ENCODE measurements around the gene EEF1AKMT2. TPM values are rescaled to one million over a fixed set of nuclear protein-coding genes. Genes with fewer than 3 reads are reported as not detected.

The EEF1AKMT2 gene
- total and polyA plus RNA-seq, 9 donors: 19.9 to 29.6 (median 25.0) TPM

DNA sequence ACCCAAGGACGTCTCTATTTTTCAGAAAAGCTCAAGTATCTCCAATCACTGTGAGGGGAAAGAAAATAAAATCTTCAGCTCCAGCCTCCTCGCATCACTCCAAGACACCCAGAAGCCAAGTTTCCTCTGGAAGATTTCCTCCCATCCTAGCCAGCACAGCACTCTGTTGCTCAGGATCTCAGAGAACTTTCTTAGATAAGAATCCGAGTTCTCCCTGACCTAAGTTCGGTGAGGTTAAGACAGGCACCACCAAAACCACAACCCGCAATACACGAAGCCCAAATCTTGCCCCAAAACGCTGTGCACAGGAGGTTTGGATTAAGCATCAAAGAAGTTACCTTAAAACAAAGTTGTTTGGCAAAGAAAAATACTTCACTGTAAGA, 51.7 kb downstream of the EEF1AKMT2 start:
- Histone ChIP-seq H3K4me1 (ENCODE audit: control insufficient read depth, insufficient read depth, low read length) (peaks cover 76% of the 10 kb centered on the region), H3K27ac (ENCODE audit: low read length) (peak overlapping the region; percentile 86), H3K36me3 (ENCODE audit: control insufficient read depth, insufficient read depth, low read length) (no peaks in the 10 kb centered on the region), H3K9me3 (replicated peaks; ENCODE audit: control insufficient read depth, low read depth, low read length) (no peaks in the 10 kb centered on the region), H3K4me3 (ENCODE audit: low read length) (no peak overlapping the region), H3K27me3 (ENCODE audit: control insufficient read depth, insufficient read depth, low read length) (no peaks in the 10 kb centered on the region)
- WGBS (ENCODE audit: insufficient coverage): 0% methylated on average over 1 of the region's 7 CpGs
- DNase-seq: peak; percentile 96

GRCh38 chr10:124739119-124739921, 52.4 kb downstream of the EEF1AKMT2 start:
- WGBS (ENCODE audit: insufficient coverage): 26% methylated on average over 9 of the region's 13 CpGs
- Histone ChIP-seq H3K4me1 (ENCODE audit: control insufficient read depth, insufficient read depth, low read length) (peaks cover 80% of the 10 kb centered on the region), H3K36me3 (ENCODE audit: control insufficient read depth, insufficient read depth, low read length) (peaks cover 3% of the 10 kb centered on the region), H3K4me3 (ENCODE audit: low read length) (no peak overlapping the region), H3K27me3 (ENCODE audit: control insufficient read depth, insufficient read depth, low read length) (no peaks in the 10 kb centered on the region), H3K9me3 (replicated peaks; ENCODE audit: control insufficient read depth, low read depth, low read length) (no peaks in the 10 kb centered on the region), H3K27ac (ENCODE audit: low read length) (peak overlapping the region; percentile 86)
- no peak for DNase-seq

GRCh38 chr10:124738441-124738840, 53.2 kb downstream of the EEF1AKMT2 start:
- Histone ChIP-seq H3K4me3 (ENCODE audit: low read length) (no peak overlapping the region), H3K9me3 (replicated peaks; ENCODE audit: control insufficient read depth, low read depth, low read length) (no peaks in the 10 kb centered on the region), H3K36me3 (ENCODE audit: control insufficient read depth, insufficient read depth, low read length) (peaks cover 6% of the 10 kb centered on the region), H3K4me1 (ENCODE audit: control insufficient read depth, insufficient read depth, low read length) (peaks cover 88% of the 10 kb centered on the region), H3K27ac (ENCODE audit: low read length) (no peak overlapping the region), H3K27me3 (ENCODE audit: control insufficient read depth, insufficient read depth, low read length) (no peaks in the 10 kb centered on the region)
- no peak for DNase-seq
- no CpG with 5 or more reads among the region's 6 CpGs for WGBS (ENCODE audit: insufficient coverage)

DNA sequence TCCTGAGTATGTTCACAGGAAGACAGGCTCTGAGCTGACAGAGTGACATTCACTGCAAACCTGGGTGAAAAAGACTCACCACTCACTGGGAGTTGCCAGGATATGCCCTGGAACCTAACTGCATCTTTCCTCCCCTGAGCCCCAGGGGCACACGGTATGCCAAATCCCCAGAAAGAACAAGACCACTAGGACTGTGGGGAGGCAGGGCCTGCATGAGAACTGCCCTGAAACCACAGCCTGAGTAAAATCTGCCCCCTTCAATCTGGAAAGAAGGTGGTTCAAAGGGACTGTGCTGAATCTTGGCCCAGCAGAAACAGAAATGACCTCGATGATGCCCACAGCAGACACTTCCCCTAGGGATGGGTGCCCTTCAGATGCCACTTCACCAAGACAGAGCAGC, 54.0 kb downstream of the EEF1AKMT2 start:
- H3K4me3 ChIP-seq (ENCODE audit: low read length): no peak overlapping the region

DNA sequence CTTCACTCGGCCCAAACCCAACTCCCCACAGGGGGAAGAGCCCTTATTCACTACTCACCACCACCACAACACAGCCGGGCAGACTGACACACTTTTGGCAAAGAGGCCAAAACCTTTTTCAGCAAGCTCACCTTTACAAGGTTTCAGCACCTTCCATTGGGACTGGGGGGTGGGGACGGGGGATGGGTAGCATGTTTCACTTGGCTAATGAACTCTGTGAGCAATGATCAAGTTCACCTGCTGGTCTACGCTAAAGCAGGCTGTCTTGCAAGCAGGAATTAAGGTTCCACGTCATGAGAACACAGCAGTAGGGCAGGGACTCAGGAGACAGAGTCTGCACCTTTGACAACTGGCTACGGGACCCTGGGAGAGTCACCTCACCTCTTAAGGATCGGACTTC, 54.5 kb downstream of the EEF1AKMT2 start:
- Histone ChIP-seq H3K27ac (ENCODE audit: low read length) (peak overlapping the region; percentile 74), H3K4me1 (ENCODE audit: control insufficient read depth, insufficient read depth, low read length) (peaks cover 96% of the 10 kb centered on the region), H3K27me3 (ENCODE audit: control insufficient read depth, insufficient read depth, low read length) (no peaks in the 10 kb centered on the region), H3K9me3 (replicated peaks; ENCODE audit: control insufficient read depth, low read depth, low read length) (no peaks in the 10 kb centered on the region), H3K4me3 (ENCODE audit: low read length) (no peak overlapping the region), H3K36me3 (ENCODE audit: control insufficient read depth, insufficient read depth, low read length) (peaks cover 12% of the 10 kb centered on the region)
- DNase-seq: no peak
- WGBS (ENCODE audit: insufficient coverage): 80% methylated on average over 3 of the region's 7 CpGs

More for the DNA sequence above, 54.0 kb downstream of the EEF1AKMT2 start:
- no peak for DNase-seq
- Histone ChIP-seq H3K4me1 (ENCODE audit: control insufficient read depth, insufficient read depth, low read length) (peaks cover 95% of the 10 kb centered on the region), H3K27me3 (ENCODE audit: control insufficient read depth, insufficient read depth, low read length) (no peaks in the 10 kb centered on the region), H3K36me3 (ENCODE audit: control insufficient read depth, insufficient read depth, low read length) (peaks cover 10% of the 10 kb centered on the region), H3K27ac (ENCODE audit: low read length) (peak overlapping the region; percentile 74), H3K9me3 (replicated peaks; ENCODE audit: control insufficient read depth, low read depth, low read length) (no peaks in the 10 kb centered on the region)
- 78% methylated on average over 1 of the region's 2 CpGs for WGBS (ENCODE audit: insufficient coverage)

DNA sequence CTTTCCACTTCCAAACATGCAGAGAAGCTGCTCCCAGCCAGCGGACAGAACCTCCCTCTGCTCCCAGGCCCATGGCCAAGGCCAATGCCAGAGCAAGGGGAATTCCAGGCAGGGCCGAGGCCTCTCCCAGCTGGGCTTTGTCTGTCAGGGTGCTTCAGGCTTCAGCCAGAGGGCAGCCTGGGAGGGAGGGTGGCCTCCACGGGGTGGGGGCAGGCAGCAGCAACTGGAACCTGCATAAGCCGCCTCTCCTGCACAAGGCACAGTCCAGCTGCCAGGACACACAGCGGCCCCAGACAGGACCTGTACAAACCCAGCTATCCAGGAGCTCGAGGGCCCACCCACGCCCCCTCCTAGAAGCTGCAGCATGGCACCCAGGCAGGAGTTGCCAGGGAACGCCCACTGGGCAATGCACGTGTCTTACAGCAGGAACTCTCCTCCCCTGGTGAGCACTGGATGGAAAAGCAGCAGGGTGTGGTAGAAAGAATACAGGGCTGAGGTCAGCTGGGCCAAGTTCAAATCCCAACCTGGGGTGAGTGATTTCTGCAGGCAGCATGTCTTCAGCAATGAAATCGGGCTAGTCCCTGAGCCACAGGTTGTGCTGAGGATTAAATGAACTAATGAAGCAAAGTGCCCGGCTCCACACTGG, 55.1 kb downstream of the EEF1AKMT2 start:
- Histone ChIP-seq H3K4me1 (ENCODE audit: control insufficient read depth, insufficient read depth, low read length) (peaks cover 91% of the 10 kb centered on the region), H3K27me3 (ENCODE audit: control insufficient read depth, insufficient read depth, low read length) (no peaks in the 10 kb centered on the region), H3K9me3 (replicated peaks; ENCODE audit: control insufficient read depth, low read depth, low read length) (no peaks in the 10 kb centered on the region), H3K4me3 (ENCODE audit: low read length) (no peak overlapping the region), H3K36me3 (ENCODE audit: control insufficient read depth, insufficient read depth, low read length) (peaks cover 17% of the 10 kb centered on the region), H3K27ac (ENCODE audit: low read length) (peak overlapping the region; percentile 74)
- 49% methylated on average over 7 of the region's 11 CpGs for WGBS (ENCODE audit: insufficient coverage)
- peak; percentile 89 for DNase-seq

DNA sequence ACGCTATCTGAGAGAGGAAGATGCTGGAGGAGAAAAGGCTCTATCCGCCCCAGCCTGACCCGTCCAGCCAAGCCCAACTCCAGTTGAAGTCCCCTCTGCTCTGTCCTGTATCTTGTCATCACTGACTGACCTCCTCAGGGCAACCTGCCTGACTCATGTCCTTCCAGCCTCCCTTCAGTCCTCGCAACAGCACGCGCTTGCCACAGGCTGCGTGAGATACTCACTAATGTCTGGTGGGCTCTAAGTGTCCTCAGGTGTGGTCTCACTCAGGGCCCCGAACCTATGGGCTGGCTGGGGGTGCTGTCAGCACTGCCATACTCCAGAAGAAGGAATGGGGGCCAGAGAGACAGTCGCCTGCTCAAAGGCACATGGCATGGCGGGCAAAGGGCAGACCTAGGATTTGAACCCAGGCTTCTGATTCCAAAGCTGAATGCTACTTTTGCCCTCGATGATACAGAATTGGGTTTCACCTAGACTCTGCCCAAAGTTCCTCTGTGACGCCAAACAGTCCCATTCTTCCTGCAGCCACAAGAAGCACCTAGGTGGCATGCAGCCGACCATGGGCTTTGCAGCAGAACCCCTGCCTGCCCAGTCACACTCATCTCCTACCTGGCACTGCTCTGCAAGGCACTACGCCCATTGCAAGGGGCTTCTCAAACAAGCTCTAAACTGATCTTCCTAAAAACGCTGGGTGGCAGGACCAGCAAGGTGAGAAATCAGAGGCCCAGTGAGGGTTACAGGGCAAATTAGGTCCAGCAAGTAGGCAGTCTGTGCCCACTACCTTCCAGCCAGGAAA, 56.0 kb downstream of the EEF1AKMT2 start:
- 93% methylated on average over 12 of the region's 15 CpGs for WGBS (ENCODE audit: insufficient coverage)
- no peaks in the 10 kb centered on the region for H3K27me3 ChIP-seq (ENCODE audit: control insufficient read depth, insufficient read depth, low read length)
- peak overlapping the region; percentile 74 for H3K27ac ChIP-seq (ENCODE audit: low read length)
- no peak overlapping the region for H3K4me3 ChIP-seq (ENCODE audit: low read length)
- H3K36me3 ChIP-seq (ENCODE audit: control insufficient read depth, insufficient read depth, low read length): peaks cover 22% of the 10 kb centered on the region
- peaks cover 82% of the 10 kb centered on the region for H3K4me1 ChIP-seq (ENCODE audit: control insufficient read depth, insufficient read depth, low read length)
- no peak for DNase-seq
- H3K9me3 ChIP-seq (replicated peaks; ENCODE audit: control insufficient read depth, low read depth, low read length): no peaks in the 10 kb centered on the region

GRCh38 chr10:124734311-124735166, 57.1 kb downstream of the EEF1AKMT2 start:
- no peak for DNase-seq
- H3K4me1 ChIP-seq (ENCODE audit: control insufficient read depth, insufficient read depth, low read length): peaks cover 79% of the 10 kb centered on the region
- H3K9me3 ChIP-seq (replicated peaks; ENCODE audit: control insufficient read depth, low read depth, low read length): no peaks in the 10 kb centered on the region
- H3K27me3 ChIP-seq (ENCODE audit: control insufficient read depth, insufficient read depth, low read length): no peaks in the 10 kb centered on the region
- peaks cover 25% of the 10 kb centered on the region for H3K36me3 ChIP-seq (ENCODE audit: control insufficient read depth, insufficient read depth, low read length)
- H3K27ac ChIP-seq (ENCODE audit: low read length): peak overlapping the region; percentile 29
- no peak overlapping the region for H3K4me3 ChIP-seq (ENCODE audit: low read length)
- WGBS (ENCODE audit: insufficient coverage): 91% methylated on average over 13 of the region's 16 CpGs

DNA sequence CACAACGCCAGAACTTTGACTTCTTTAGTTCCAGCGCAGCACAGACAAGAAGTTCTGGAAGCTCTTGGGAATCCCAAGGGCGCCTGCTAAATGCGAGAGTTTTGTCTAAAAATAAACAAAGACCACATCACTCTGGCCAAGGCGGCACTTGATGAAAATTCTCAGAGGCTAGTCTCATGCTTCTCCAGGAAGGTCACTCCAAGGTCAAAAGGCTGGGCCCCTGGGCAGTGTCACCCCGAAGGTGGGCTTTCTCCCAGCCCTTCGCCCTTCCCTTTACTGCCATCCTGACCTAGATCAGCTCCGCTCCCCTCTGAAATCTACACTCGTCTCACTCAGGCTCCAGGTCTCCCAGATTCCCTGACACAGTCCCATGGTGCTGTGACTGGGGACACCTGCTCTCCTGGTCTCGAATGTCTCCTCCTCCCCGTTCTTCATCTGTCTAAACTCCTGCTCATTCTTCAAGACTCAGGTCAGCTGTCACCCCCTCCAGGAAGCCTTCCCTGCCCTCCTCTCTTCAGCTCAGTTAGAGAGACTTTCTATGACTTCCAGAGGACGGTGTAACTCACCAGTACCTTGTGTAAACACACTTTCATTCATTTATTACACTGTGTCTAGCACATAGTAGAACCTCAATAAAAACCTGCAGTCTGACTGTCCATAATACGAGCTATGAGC, 58.0 kb downstream of the EEF1AKMT2 start:
- Histone ChIP-seq H3K4me1 (ENCODE audit: control insufficient read depth, insufficient read depth, low read length) (peaks cover 79% of the 10 kb centered on the region), H3K36me3 (ENCODE audit: control insufficient read depth, insufficient read depth, low read length) (peaks cover 25% of the 10 kb centered on the region), H3K27ac (ENCODE audit: low read length) (peak overlapping the region; percentile 81), H3K4me3 (ENCODE audit: low read length) (no peak overlapping the region), H3K9me3 (replicated peaks; ENCODE audit: control insufficient read depth, low read depth, low read length) (no peaks in the 10 kb centered on the region), H3K27me3 (ENCODE audit: control insufficient read depth, insufficient read depth, low read length) (no peaks in the 10 kb centered on the region)
- WGBS (ENCODE audit: insufficient coverage): 46% methylated on average over 13 of the region's 13 CpGs
- DNase-seq: peak; percentile 75

Measured in muscle of leg (tissue), 11 donors.